ENCODE data around the gene FGF12.

- TF ChIP-seq EZH2phosphoT487 (IDR thresholded peaks at IDR 0.05; ENCODE audit: unreplicated experiment) (no peak), EZH2 (IDR thresholded peaks at IDR 0.05; ENCODE audit: low read depth, unreplicated experiment) (no peak), POLR2AphosphoS5 (IDR thresholded peaks at IDR 0.05; ENCODE audit: low read depth) (no peak), ZNF114 (CRISPR knock-in tag; IDR thresholded peaks at IDR 0.05) (no peak), CREB1 (CRISPR knock-in tag; IDR thresholded peaks at IDR 0.05; ENCODE audit: low read depth) (no peak), ZNF331 (CRISPR knock-in tag; IDR thresholded peaks at IDR 0.05; ENCODE audit: low read depth) (no peak), JUNB (IDR thresholded peaks at IDR 0.05; ENCODE audit: unreplicated experiment) (no peak), NANOG (IDR thresholded peaks at IDR 0.05; ENCODE audit: borderline replicate concordance) (no peak), STAT1 (IDR thresholded peaks at IDR 0.05; ENCODE audit: unreplicated experiment) (no peak)
- TF ChIP-seq, protein P1, sequence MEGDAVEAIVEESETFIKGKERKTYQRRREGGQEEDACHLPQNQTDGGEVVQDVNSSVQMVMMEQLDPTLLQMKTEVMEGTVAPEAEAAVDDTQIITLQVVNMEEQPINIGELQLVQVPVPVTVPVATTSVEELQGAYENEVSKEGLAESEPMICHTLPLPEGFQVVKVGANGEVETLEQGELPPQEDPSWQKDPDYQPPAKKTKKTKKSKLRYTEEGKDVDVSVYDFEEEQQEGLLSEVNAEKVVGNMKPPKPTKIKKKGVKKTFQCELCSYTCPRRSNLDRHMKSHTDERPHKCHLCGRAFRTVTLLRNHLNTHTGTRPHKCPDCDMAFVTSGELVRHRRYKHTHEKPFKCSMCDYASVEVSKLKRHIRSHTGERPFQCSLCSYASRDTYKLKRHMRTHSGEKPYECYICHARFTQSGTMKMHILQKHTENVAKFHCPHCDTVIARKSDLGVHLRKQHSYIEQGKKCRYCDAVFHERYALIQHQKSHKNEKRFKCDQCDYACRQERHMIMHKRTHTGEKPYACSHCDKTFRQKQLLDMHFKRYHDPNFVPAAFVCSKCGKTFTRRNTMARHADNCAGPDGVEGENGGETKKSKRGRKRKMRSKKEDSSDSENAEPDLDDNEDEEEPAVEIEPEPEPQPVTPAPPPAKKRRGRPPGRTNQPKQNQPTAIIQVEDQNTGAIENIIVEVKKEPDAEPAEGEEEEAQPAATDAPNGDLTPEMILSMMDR (conservative IDR thresholded peaks at IDR 0.05; ENCODE audit: low read depth in 2 of 2): no peak
- TF ChIP-seq, protein P2, sequence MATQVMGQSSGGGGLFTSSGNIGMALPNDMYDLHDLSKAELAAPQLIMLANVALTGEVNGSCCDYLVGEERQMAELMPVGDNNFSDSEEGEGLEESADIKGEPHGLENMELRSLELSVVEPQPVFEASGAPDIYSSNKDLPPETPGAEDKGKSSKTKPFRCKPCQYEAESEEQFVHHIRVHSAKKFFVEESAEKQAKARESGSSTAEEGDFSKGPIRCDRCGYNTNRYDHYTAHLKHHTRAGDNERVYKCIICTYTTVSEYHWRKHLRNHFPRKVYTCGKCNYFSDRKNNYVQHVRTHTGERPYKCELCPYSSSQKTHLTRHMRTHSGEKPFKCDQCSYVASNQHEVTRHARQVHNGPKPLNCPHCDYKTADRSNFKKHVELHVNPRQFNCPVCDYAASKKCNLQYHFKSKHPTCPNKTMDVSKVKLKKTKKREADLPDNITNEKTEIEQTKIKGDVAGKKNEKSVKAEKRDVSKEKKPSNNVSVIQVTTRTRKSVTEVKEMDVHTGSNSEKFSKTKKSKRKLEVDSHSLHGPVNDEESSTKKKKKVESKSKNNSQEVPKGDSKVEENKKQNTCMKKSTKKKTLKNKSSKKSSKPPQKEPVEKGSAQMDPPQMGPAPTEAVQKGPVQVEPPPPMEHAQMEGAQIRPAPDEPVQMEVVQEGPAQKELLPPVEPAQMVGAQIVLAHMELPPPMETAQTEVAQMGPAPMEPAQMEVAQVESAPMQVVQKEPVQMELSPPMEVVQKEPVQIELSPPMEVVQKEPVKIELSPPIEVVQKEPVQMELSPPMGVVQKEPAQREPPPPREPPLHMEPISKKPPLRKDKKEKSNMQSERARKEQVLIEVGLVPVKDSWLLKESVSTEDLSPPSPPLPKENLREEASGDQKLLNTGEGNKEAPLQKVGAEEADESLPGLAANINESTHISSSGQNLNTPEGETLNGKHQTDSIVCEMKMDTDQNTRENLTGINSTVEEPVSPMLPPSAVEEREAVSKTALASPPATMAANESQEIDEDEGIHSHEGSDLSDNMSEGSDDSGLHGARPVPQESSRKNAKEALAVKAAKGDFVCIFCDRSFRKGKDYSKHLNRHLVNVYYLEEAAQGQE (IDR thresholded peaks at IDR 0.05; ENCODE audit: unreplicated experiment): no peak
- TF ChIP-seq, protein P3, sequence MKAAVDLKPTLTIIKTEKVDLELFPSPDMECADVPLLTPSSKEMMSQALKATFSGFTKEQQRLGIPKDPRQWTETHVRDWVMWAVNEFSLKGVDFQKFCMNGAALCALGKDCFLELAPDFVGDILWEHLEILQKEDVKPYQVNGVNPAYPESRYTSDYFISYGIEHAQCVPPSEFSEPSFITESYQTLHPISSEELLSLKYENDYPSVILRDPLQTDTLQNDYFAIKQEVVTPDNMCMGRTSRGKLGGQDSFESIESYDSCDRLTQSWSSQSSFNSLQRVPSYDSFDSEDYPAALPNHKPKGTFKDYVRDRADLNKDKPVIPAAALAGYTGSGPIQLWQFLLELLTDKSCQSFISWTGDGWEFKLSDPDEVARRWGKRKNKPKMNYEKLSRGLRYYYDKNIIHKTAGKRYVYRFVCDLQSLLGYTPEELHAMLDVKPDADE (IDR thresholded peaks at IDR 0.05): no peak
Measured at GRCh38 chr3:192262001-192262400, 465.3 kb downstream of the FGF12 start.
